NCI-H1694 (cell line): ENCODE measurements around the gene CHRNA3.
"Not testable (repeated sequence)": the region's sequence is repeated elsewhere in the genome, so short reads cannot be mapped to it uniquely, and the experiment has no call there.

Experiments used
- DNase-seq: peaks from one replicate; lab custom pipeline; 2025; lab: John Stamatoyannopoulos, UW

Gene CHRNA3

DNA sequence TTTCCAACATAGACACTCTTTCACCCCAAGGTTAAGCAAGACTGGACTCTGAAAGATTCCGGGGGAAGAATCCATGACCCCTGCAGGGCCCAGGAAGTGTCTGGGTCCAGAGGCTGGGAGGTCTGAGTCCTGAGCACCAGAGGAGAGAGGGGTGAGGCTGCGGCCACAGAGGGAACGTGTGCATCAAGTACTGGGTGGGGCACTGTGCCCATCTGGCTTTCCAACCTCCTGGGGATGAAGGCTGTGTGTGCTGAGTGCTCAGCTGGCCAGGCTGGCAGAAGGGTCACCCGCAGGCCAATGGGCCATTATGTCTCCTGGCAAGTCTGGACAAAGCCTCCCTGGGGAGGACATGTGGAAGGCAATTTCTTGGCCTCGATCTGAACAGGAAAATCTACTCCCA is 3.3 kb downstream of the CHRNA3 start:
- no peak for DNase-seq

- DNase-seq: no peak
Observed at GRCh38 chr15:78617076-78617475, 3.7 kb downstream of the CHRNA3 start.

GRCh38 chr15:78616506-78616905 is 4.3 kb downstream of the CHRNA3 start:
- DNase-seq: no peak

- no peak for DNase-seq
Observed at GRCh38 chr15:78615151-78615589, 5.6 kb downstream of the CHRNA3 start.

GRCh38 chr15:78614021-78614420 is 6.8 kb downstream of the CHRNA3 start:
- no peak for DNase-seq

DNA sequence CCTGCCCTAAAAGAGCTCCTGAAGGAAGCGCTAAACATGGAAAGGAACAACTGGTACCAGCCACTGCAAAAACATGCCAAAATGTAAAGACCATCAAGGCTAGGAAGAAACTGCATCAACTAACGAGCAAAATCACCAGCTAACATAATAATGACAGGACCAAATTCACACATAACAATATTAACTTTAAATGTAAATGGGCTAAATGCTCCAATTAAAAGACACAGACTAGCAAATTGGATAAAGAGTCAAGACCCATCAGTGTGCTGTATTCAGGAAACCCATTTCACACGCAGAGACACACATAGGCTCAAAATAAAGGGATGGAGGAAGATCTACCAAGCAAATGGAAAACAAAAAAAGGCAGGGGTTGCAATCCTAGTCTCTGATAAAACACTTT is 11.2 kb downstream of the CHRNA3 start:
- DNase-seq: not testable (repeated sequence)

- no peak for DNase-seq
Observed at GRCh38 chr15:78605680-78606079, 15.1 kb downstream of the CHRNA3 start.

DNA sequence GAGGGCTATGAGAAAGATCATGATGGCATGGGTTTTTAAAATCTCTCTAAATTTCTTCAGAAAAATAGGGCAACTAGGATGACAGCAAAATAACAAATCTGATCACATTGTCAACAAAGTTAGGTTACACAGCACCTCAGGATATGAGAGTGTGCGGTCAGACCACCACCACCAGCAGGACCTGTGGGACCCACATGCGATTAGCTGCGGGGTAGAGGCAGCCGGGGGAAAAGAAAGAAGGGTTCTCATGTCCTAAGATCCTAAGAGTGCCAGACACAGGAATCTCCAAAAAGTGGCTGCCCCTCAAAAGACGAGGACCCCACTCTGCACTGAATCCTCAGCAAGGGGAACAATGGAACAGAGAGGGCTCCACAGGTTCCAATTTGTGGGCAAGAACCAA is 15.6 kb downstream of the CHRNA3 start:
- no peak for DNase-seq

GRCh38 chr15:78604420-78604819 is 16.4 kb downstream of the CHRNA3 start:
- no peak for DNase-seq

DNA sequence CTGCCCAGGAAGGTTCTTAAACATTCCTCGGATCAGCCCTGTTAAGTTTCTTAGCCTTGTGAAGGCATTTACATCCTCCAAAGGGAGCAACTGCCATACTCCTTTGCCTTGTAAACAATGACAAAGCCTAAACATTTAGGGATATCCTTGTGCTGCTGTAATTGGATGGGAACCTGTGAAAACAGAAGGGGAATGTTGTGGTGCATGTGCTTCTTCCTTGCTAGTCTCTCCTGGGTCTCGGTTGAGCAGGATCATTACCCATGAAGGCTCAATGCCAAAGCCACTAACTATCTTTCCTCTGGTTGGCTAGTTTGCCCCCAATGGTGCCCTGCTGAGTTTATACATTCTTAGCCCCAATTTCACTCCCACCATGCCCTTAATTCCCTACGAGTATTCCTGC is 17.3 kb downstream of the CHRNA3 start:
- no peak for DNase-seq

DNA sequence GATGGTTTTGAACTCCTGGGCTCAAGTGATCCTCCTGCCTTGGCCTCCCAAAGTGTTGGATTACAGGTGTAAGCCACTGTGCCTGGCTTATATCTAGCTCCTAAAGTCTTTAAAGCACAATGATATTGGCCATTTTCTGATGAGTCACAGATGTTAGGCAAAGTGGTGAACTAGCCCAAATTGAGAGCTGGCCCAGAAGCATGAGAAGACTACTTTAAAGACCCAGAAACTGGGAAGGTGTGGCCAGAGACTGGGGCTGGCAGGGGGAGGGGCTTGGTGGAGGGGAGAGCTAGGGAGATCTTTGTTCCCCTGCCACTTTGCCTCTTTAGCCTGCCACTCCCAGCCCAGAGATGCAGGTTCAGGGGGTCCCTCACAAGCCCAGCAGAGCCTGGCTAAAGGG is 21.6 kb downstream of the CHRNA3 start:
- no peak for DNase-seq

GRCh38 chr15:78598348-78598747 is 22.4 kb downstream of the CHRNA3 start:
- DNase-seq: no peak

GRCh38 chr15:78597583-78597982 is 23.2 kb downstream of the CHRNA3 start:
- no peak for DNase-seq

GRCh38 chr15:78574944-78575343 is 45.9 kb downstream of the CHRNA3 start:
- DNase-seq: no peak

- DNase-seq: no peak
Observed at GRCh38 chr15:78573416-78573815, 47.4 kb downstream of the CHRNA3 start.

GRCh38 chr15:78571382-78571781 is 49.4 kb downstream of the CHRNA3 start:
- DNase-seq: no peak

DNA sequence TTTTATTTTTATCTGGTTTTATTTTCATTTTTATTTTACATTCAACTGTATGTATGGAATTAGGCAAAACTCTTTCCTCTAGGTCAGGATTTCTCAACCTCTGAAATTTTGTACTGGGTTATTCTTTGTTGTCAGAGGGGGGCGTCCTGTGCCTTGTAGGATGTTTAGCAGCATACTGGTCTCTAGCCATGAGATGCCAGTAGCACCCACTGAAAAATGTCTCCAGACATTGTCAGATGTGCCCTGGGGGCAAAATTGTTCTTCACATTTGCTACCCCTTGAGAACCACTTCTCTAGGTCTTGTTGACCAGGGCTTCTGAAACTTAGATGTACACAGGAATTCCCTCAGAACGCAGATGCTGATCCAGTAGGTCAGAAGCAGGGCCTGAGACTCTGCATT is 50.1 kb downstream of the CHRNA3 start:
- DNase-seq: no peak

DNA sequence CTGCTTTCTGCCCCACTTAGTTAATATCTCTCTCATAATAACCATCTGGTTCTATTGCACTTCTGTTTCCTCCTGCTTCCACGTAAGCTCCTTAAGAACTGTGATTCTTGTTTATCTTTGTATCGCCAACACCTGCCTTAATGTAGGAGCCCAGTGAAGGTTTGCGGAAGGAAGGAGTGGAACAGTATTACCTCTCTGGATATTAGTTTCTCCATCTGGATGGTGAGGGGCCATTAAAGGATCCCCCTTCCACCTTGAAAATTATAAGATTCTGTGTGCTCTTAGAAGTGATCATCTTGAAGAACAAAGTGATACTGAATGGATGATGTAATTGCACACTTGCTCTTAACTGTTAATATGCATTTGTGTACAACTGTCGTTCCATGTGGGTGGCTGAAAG is 53.3 kb downstream of the CHRNA3 start:
- no peak for DNase-seq

DNA sequence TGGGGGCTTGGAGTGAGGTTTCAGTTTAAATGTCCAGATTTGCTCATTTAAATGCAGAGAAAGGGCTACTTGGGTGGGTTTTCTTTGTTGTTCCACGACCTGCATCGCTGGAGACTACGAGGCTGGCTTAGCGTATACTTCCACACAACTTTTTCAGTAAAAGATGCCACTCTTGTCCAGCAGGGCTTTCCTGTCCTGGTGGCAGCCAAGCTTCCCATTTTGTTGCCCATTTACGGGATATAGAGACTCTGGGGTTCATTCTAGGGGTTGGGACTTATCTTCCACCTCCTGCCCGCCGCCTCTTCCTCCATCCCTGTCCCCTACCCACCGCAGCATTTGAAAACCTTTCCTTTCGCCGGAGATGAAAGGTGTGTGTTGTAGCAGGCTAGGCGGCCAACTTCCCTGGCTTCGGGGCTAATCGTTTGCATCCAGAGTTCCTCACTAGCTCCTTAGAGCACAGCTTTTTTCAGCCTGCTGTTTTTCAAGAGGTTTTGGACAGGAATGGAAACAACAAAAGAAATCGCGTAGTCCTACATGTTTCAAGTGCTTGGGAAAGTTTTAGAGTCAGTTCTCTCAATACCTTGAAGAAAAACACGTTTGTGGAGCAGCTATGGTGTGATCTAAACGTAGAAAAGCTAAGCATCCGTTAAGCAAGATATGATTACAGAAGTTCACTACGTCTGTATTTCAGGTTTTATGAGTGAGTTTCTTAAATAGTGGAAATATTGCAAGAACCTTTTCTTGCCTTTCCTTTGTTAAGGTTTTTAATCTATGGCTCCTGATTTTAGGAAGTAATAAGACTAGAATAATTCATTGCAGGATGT is 54.6 kb downstream of the CHRNA3 start:
- DNase-seq: no peak

DNA sequence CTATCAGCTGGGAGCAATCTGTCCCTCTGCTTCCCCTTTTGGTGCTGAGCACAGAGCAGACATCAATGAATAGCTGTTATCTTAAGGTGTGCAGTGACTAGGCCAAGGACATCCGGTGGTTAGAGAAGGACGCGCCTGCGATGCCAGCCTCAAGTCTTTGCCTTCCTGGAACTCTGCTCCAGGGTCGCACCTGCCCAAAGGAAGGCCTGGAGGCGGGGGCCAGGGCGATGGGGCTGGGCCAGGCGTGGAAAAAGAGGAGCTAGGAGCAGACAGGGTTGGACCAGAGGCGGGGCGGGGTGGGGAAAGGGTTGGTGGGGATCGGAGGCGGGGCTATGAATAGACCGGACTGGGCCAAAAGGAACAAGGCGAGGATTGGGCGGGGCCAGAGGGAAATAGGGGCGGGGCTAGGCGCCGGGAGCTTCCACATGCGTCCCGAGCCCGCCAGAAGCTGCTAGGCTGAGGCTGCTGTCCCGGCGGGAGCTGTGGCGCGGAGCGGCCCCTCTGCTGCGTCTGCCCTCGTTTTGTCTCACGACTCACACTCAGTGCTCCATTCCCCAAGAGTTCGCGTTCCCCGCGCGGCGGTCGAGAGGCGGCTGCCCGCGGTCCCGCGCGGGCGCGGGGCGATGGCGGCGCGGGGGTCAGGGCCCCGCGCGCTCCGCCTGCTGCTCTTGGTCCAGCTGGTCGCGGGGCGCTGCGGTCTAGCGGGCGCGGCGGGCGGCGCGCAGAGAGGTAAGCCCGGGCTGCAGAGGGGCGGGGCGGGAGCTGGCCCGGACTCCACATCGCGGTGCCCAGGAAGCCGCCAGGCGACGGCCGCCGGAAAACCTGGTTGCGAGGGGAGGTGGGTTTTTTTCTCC is 55.5 kb downstream of the CHRNA3 start, which contains the start of gene CHRNA5:
Gene CHRNA5, plus strand, starts transcription at position 424 of the 854 bp plus-strand sequence. Its CDS starts 200 bp downstream, at position 624.
- peak; percentile 88 for DNase-seq

GRCh38 chr15:78564743-78565096 is 56.1 kb downstream of the CHRNA3 start:
- DNase-seq: no peak

DNA sequence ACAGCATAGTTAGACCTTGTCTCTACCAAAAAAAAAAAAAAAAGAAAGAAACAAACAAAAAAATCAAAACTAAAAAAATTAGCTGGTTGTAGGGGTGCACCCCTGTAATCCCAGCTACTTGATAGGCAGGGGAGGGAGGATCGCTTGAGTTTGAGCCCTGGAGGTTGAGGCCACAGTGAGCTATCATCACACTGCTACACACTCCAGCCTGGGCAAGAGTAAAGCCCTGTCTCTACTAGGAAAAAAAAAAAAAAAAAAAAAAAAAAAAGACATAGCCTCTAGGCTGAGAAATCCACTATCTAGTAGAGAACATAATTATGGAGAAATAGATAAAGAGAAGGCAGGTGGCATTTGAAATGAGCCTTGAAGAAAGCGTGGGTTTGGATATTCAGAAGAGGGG is 57.7 kb downstream of the CHRNA3 start:
- DNase-seq: no peak

DNA sequence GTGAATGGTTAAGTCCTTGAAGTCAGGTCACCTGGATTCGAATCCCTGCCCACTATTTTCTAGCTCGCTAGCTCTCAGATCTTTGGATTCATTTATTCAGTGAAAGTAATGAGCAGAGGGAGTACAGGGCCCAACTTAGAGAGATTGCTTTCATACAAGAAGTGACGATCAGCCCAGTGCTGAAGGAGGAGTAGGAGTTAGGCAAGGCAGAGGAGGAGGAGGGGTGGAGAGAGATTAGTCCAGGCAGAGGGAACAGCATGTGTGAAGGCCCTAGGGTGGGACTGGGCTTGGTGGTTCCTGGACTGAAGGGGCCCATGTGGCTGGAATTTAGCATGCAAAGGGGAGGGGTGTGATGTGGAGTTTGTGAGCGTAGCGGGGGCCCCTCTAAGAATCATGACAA is 59.3 kb downstream of the CHRNA3 start:
- DNase-seq: no peak
